GM18868 (cell line): ENCODE measurements around the gene FBXW8.
A peak's percentile ranks its signal among the peaks of the same experiment; 100 is the strongest.

Experiments
- ATAC-seq: cut with Tn5 transposase; IDR thresholded peaks from one replicate; pipeline ENCODE4 v1.9.1; 2021; ENCODE audit warnings: mild to moderate bottlenecking, moderate library complexity; ENCODE audit not compliant: unreplicated experiment

The FBXW8 gene

DNA sequence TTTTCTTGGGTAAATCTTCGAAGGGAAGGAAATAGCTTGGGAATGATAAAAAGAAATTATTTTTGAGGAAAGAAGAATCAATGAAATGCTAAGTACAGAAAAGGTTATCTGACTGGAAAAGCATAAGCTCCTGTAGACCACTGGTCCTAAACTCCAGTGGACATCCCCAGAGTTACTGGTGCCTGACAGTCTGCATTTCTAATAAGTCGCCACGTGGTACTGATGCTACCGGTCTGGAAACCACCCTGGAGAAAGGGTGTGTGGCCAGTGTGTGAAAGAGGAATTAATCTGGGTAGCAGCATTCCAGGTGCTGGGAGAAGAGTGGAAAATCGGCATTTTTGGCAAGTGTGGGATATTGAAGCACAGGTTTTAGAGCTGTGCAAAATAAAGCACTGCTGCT, 73.3 kb downstream of the FBXW8 start:
- peak; percentile 88 for ATAC-seq

DNA sequence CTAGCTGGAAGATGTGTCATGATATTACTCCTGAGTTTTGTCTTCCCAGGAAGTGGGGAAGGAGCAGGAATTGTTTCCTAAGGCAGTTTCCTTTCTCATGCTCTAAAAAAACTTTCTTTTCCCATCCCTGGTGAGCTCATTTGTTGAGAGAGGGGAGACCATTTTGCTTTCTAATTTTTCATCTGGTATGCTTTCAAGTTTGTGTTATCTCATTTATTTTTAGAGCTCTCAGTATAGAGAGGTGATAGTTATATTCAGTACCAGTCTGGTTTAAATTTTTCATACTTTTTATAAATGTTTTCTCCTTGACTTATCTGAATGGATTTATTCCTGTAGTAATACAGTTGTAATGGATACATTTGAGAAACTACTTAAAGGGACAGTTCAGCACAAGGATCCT, 79.6 kb downstream of the FBXW8 start:
- no peak for ATAC-seq

DNA sequence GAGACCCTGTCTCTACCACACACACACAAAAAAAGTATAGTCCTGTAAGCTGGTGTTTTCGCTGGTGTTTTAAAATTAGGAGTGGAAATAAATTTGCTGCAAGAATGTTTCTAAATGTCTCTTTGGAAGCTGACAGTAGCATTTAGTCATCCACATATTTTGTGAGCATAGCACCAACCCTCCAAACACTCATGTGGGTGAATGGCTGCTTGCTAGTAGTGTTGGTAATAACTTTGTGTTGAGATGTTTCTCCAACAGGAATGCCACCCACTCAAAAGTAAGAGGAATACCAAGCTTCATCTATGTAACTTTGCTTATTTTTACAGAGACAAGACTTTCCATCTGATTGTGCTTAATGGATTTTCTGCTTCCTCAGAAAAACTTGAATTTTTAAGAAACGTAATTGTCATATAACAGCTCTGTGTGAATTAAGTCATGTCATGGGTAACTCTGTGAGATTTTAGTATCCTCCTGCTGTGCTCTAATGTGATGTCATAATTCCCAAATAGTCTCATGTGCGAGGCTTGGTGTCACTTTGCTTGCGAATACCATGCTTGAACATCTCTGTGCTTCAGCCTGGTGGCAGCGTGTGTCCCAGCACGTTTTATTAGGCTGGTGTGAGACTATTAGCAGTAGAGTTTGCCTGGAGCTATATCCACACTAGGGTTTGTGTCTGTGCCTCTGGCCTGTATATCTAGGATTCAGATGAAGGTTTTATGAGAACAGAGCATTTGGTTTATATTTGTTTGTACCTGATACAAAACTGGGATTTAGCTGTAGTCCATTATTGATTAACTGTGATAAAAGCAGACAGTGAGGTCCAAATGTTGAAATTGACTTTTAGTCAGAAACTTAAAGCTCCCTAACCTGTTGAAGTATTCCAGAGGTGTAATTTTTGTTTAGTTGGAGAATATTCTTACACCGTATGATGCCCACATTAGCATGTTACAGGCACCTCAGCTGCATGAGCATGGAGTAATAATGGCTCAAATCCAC, 80.5 kb downstream of the FBXW8 start:
- ATAC-seq = no peak

DNA sequence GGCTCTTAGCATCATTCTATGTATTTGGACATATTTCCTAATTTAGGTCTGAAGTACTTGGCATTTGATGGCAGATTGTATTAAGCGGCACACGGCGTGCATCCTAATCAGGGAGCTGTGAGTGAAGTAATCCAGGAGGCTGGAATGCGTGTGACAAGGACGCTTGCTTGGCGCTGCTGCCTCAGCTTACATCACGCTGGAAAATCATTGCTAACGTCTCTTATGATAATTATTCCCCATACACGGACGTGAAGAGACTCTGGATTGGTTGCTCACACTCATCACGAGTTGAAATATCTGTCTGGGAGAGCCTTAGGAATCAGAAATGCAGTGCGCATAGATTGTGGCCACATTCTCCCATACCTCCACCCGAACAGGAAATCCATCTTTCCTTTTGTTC, 85.3 kb downstream of the FBXW8 start:
- ATAC-seq = no peak

DNA sequence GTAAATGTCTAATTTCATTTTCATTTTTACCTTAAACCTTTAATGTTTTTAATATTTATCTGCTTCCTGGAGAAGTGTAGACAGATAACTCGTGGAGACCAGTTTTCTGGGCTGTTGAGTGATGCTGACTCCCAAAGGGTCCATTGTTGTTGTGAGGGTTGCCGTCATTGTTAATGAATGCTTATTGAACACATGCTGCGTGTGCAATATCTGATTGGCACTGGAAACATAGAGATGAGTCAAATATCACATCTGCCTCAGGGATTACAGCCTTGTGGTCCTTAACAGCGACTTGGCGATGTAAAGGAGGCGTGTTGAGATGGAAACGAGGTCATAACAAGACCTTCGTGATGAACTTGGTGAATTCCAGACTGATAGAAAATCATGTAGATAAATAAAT, 85.9 kb downstream of the FBXW8 start:
- ATAC-seq = no peak

DNA sequence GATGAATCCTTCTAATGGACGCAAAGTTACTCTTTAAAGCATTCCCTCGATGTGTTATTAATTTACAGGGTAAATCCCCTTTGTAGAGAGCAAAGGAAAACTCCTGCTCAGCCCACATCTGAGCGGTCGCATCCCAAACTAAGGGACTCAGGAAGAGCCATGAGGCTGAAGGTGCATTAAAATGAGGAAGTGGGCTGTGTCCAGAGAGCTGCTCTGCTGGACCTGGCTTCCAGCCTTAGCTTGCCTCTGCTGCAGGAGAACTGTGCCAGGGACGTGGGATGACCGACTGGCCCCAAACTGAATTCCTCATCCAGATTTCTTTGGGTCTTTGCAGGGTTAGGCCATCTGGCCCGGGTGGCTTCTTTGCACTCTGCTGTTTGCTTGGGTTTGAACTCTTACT, 88.3 kb downstream of the FBXW8 start:
- ATAC-seq = no peak

DNA sequence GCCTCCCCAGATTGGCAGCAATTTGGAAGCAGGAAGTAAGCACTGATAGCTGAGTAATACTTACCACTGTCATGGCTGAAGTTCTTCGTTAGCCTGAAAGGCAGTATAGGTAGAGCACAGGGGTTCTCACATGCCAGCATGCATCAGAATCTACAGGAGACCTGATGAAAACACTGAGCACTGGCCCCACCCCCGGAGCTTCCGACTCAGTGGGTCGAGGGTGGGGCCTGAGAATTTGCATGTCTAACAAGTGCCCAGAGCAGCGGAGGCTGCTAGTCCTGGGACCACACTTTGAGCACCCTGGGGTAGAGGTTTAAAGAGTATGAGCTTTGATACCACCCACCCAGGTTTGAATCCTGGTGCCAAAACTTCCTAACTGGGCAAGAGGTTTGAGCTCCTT, 89.6 kb downstream of the FBXW8 start:
- ATAC-seq = no peak

DNA sequence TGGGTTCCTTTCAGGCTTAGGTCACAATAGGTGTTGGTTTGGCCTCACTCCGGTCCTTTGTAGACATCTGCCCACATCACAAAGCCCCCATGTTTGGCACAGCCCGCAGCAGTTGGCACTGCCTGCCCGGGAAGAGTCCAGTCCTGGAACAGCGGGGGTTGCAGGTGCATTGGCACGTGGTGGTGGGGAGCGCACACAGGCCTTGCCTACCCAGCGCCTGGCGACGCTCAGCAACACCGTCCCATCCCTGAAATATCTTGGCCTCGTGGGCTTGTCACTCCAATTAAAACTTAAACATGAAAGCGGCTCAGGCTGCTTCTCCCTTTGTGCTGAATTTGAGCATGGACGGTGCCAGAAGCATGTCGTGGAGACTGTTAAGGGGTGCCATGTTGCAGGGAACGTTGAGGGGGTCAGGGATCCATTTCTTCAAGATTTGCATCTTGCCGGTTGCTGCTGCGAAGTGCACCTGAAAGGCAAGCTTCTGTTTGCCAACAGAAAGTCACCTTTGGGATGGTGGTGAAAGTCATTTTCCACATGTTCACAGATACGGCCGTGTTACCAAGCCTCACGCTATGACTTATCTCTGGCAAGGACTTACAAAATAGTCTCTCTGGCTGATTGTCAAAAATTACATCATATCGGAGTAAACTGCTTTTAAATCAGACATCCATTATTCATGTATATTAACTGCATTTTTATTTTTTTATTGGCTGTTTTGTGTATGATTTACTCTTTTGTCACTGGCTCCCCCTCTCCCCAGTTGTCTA, 91.5 kb downstream of the FBXW8 start:
- ATAC-seq = no peak

DNA sequence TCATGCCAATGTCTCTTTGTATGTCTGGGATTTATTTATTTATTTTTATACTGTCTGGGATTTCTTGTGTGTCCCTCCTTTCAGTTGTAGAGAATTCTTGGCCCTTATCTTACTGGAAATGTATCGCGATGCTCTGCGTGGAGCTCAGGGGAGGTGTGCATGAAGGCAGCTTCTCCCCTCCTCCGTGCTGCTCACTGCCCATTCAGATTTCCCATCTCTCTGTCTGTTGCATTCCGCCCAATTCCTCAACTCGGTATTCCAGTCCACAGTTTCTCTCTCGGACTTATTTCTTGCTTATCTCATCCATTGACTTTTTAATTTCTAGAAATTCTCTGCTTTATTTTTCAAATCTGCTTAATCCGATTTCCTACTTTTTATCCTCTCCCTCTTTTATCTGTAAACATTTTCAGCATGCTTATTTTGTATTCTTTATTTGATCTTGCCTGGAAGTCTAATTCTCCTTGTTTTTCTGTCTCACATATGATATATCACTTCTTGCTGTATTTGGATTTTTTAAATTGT, 93.2 kb downstream of the FBXW8 start:
- ATAC-seq = no peak

DNA sequence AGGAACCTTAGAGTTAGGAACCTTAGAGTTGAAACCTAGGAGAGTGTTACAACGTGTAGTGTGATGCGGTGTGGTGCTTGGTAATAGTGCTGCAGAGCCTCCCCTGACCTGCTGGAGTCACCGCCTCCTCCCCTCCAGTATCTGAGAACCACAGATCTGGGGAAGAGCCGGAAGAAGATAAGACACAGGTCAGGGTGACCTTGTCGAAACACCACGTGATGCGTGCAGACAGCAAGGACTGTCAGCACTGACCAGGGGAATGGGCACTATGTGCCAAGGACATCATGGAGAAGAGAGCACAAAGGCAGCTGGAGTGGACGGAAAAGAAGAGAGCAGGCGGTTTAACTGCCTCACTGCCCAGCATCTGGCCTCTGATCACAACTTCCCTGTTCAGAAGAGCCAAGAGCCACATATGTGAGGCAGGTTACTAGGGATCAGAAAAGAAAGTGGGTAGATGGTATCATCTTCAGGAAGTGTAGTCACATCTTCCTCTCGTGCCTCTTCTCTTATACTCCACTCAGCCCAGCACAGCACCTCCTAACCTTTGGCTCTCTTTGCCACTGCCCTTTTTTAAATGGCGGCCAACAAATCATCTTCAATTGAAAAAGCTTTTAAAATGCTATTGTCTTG, 94.8 kb downstream of the FBXW8 start:
- no peak for ATAC-seq

DNA sequence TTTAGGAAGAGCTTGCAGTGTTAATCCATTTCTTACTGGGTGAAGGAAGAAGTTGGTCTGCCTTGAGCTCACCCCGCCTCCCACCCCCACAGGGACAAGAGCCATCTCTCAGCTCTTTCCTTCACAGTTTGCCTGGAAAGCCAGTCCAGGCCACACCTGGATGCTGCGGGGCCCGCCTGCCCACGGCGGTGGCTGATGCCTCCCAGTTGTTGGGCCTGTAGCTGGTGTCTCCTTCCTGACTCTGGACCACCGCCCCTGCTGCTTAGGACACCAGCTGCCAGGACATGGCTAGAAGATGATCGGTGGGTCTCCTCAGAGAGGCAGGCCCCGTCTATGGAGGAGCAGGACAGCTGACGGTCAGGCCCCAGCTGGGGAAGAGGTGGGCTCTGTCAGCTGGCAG, 95.6 kb downstream of the FBXW8 start:
- no peak for ATAC-seq

DNA sequence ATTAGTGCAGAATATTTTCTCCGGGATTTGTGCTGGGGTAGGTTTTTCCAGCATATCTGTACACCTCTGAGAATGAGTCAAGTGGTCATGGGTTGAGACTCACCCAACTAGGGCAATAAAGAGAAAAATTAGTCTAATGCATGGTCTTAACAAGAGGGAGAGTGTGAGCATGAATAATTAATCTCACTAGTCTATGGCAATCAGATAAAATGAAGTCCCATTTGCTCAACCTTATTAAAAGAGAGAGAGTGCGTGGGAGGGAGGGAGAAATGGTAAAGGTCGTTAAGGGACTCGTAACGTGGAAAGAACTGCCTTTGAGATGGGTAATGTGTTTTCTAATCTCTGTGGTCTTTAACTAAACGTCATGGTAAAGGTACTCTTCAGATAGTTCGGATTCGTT, 96.8 kb downstream of the FBXW8 start:
- ATAC-seq = no peak

DNA sequence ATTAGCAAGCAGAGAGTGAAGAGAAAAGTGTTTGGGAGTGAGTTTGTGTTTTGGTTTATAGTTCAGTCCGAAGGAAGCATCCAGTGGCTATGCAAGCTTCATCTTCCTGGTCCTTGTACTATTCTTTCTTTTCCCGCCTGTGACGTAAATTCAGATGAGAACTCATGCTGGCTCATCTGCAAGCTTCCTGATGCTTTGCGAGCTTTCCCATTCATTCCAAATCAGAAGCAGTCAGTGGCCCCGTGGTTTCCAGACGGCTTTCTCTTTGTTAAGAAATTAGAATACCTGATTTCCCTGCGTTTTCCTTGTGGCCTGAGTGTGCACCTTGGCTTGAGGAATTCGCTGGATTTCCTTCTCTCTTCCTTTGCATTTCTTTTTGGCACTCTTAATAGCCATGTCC, 99.0 kb downstream of the FBXW8 start:
- no peak for ATAC-seq

DNA sequence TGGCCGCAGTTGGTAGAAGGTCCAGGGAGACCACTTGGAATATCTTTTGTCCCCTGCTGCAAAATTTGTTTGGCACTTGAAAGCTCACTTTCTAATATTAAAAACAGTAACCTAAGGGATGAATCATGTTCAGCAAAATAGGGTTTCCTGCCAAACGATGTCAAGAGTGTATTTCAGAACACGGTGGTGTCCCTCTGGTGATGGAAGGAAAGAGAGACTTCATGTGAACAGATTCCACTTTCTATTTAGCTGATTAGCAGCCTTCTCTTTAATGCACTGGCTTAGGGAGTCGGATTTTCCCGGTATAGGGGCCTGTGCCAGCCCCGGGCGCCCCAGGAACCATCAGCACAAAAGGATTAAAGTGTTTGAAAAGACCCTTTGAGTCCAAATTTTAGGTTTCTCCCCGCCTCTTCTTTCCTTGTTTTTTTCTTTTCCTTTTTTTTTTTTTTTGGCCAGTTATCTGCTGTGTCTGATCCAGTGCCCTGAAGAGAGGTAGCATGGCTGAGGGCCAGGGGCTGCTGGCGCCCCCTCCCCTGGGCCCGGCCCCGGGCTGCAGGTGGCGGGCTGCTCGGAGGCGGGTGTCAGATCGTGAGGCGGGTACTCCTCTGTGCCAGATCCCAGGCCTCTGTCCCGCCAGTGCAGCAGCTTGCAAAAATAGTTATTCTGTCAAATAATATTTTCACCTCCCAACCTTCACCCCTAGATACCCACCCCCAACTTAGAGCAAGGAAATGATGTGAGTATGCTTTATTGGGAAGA, 100.1 kb downstream of the FBXW8 start:
- no peak for ATAC-seq

DNA sequence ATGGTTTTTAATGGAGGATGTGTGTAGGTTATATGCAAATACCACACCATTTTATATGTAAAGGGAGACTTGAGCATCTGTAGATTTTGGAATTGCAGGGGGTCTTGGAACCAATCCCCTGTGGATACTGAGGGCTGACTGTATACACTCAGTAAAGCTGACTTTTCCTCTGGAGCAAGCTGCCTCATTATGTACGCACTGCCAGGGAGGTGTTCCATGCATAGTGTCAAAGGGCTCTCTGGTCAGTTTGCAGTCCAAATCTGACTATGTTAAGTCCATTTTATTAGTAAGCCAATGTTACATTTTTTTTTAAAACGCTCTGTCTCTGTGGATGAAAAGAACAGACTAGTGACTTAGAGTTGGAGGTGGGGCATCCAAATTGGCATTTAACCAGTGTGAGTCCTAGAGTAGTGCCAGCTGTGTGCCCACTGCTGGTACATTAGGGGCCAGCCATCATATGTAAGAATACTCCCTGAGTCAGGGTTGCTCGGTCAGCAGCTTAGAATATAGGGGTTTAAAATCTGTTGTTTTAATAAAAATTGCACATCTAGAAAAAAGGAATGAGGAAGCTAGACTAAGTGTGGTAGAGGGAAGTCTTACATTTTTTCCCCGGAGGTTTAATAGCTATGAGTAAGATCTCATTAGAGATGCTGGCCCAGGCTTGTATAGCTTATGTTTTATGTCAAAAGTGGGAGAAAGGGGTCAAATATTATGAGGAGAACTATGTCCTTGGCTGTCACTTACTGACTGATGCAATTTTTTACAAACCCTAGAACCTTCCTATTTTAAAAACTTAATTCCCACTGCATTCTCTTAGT, 101.4 kb downstream of the FBXW8 start:
- no peak for ATAC-seq

DNA sequence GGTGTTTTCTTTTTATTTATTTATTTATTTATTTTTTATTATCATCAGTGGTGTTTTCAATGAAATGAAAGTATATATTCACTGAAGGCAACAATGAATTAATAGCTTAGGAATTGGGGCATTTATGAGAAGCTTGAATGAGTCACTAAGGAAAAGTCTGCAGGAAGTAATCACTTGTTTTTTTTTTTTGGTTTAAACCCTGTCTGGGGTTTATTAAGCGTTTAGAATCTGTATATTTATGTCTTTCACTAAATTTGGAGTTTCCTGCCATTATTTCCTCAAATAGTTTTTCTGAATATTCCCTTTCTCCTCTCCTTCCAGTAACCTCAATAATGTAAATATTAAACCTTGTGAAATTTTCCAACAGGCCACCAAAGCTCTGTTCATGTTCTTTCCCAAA, 103.0 kb downstream of the FBXW8 start:
- no peak for ATAC-seq

DNA sequence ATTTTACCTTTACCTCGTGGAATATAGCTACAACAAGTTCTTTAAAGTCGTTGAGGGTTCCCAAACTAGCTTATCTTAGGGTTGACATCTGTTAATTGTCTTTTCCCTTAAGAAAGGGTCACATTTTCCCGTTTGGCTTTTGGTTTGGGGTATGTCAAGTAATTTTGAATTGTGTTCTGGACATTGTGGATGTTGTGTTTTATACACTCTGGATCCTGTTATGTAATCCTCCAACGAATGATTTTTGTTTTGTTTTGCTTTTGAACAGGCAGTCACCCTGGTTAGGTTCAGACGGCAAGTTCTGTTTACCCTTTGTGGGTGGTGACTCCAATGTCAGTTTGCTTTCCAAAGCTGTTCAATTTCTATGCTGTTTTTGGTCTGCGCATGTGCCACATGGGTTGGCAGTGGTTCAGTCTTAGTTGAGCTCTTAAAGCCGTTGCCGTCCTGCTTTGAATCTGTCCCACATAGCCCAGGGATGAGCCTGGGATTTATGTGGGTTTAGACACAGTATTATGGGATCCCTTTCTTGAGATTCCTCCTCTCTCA, 103.7 kb downstream of the FBXW8 start:
- no peak for ATAC-seq

DNA sequence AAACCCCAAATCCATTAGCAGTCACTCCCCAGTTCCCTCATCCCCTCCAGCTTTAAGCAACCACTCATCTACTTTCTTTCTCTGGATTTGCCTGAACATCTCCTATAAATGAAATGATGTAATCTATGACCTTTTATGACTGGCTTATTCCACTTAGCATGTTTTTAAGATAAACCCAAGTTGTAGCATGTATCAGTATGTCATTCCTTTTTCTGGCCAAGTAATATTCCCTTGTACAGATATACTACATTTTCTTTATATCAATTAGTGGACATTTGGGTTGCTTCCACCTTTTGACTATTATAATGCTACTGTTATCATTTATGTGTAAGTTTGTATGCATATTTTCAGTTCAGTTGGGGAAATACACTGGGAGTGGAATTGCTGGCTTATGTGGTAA, 105.1 kb downstream of the FBXW8 start:
- no peak for ATAC-seq

DNA sequence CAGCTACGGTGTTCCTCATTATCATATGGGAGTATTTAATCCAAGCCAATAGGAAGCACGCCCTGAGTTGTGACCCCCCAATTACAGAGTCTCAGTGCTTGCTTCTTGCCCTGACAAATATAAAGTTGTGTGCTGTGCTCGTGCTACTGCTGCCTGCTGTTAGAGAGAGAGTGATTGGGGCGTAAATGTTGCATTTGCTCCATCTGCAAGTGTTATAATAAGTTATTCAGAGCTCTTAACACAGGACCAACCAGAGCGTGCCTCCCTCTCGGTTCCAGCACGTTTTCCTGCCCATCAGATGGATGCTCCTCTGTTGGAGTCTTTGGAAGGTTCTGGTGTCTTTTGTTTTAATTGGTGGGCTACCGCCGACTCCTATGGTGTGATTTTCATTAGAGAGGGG, 107.1 kb downstream of the FBXW8 start:
- ATAC-seq = no peak

DNA sequence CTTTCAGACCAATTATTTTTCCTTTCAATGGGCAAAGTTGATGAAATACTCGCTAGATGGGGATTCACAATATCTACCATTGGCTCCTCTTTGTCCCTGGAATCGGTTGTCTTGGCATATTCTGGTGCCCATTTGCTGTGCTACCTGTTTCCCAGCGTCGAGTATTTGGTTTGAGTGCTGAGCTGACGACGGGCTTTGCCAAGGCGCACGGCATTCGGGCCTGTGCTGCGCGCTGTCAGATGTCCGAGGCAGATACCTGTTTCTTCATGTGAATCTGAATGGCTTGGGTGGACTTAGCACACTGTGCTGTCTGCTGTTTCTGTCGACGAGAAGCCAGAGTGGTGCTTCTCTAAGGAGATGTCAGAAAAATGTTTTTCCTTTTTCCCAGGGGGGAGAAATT, 107.5 kb downstream of the FBXW8 start:
- ATAC-seq = no peak
